PC-9 (cell line): ENCODE results near the gene NEURL3. TPM values are rescaled to one million over a fixed set of nuclear protein-coding genes. Genes with fewer than 3 reads are reported as not detected.

Experiments used
- BruUV-seq: library from RNA; stranded (reverse); fragments of 400-500 nt; replicated peaks from 2 replicates; lab custom pipeline; 2021; lab: Mats Ljungman, UMichigan
- CTCF ChIA-PET: fragments of 300-600 bp; sonication (Branson Sonifier 250); formaldehyde crosslinking; loops from one replicate; lab custom pipeline; 2022; ENCODE audit warnings: antibody characterized with exemption; lab: Charles Lee
- POLR2A ChIA-PET: fragments of 300-600 bp; sonication (Branson Sonifier 250); formaldehyde crosslinking; loops from one replicate; lab custom pipeline; 2022; ENCODE audit warnings: antibody characterized with exemption; ENCODE audit not compliant: unreplicated experiment; lab: Charles Lee
- DNase-seq, 2 experiments: peaks; one replicate each; pipeline versions ENCODE4 v3.0.0 to v3.0.0-alpha.2; 2015 to 2022; ENCODE audit warnings: mixed read lengths in 1 of 2
- H2AFZ ChIP-seq: fragments of 200-600 bp; sonication (generic); 2 replicates; pipeline ENCODE4 v1.8.1; 2017; ENCODE audit warnings: antibody characterized with exemption
- H3F3A ChIP-seq: fragments of 200-600 bp; sonication (generic); 2 replicates; pipeline ENCODE4 v1.8.1; 2017; ENCODE audit warnings: antibody characterized with exemption, mild to moderate bottlenecking, low read depth; ENCODE audit not compliant: insufficient read depth
- H3K27ac ChIP-seq: fragments of 200-600 bp; sonication (generic); 2 replicates; pipeline ENCODE4 v1.6.1; 2016; ENCODE audit warnings: mixed run types
- H3K27me3 ChIP-seq: fragments of 200-600 bp; sonication (generic); 2 replicates; pipeline ENCODE4 v1.6.1; 2016; ENCODE audit warnings: low read depth, mixed run types; ENCODE audit not compliant: insufficient read depth
- H3K36me3 ChIP-seq: fragments of 200-600 bp; sonication (generic); 2 replicates; pipeline ENCODE4 v1.6.1; 2016; ENCODE audit warnings: low read depth, mixed run types
- H3K4me1 ChIP-seq: fragments of 200-600 bp; sonication (generic); replicated peaks from 2 replicates; pipeline ENCODE4 v1.6.1; 2016; ENCODE audit warnings: mixed run types; ENCODE audit not compliant: insufficient read depth
- H3K4me2 ChIP-seq: fragments of 200-600 bp; sonication (generic); 2 replicates; pipeline ENCODE4 v1.6.1; 2017; ENCODE audit warnings: mixed run types
- H3K4me3 ChIP-seq: fragments of 200-600 bp; sonication (generic); 2 replicates; pipeline ENCODE4 v1.6.1; 2016; ENCODE audit warnings: mixed run types
- H3K79me2 ChIP-seq: fragments of 200-600 bp; sonication (generic); 2 replicates; pipeline ENCODE4 v1.6.1; 2017; ENCODE audit warnings: low read depth, mixed run types
- H3K9me2 ChIP-seq: fragments of 200-600 bp; sonication (generic); 2 replicates; pipeline ENCODE4 v1.8.1; 2017; ENCODE audit warnings: mild to moderate bottlenecking; ENCODE audit not compliant: insufficient read depth
- H3K9me3 ChIP-seq: fragments of 200-600 bp; sonication (generic); 2 replicates; pipeline ENCODE4 v1.8.1; 2016; ENCODE audit warnings: low read depth; ENCODE audit not compliant: insufficient read depth
- H4K20me1 ChIP-seq: fragments of 200-600 bp; sonication (generic); 2 replicates; pipeline ENCODE4 v1.8.1; 2017; ENCODE audit not compliant: insufficient read depth
- CTCF ChIP-seq: fragments of 200-600 bp; sonication (generic); conservative IDR thresholded peaks from 2 replicates; pipeline ENCODE4 v1.6.1; 2017; ENCODE audit warnings: mixed run types, antibody characterized with exemption, mild to moderate bottlenecking, moderate library complexity
- EZH2 ChIP-seq: fragments of 200-600 bp; sonication (generic); IDR thresholded peaks from 2 replicates; pipeline ENCODE4 v1.8.0; 2017; ENCODE audit warnings: antibody characterized with exemption, low read depth
- intact Hi-C: fragments of 100-400 bp; cut with micrococcal nuclease; formaldehyde crosslinking; loops from one replicate; pipeline ENCODE4 v1.10.0; 2022; ENCODE audit not compliant: unreplicated experiment
- total RNA-seq: library from RNA; stranded (reverse); gene quantifications from 2 replicates; pipeline ENCODE4 v1.2.3, GENCODE V29; 2021

Gene NEURL3
- total RNA-seq, 1 experiment from 2014 or later = 0.48 TPM

GRCh38 chr2:96536445-96537065 lies 31.4 kb upstream of the NEURL3 start, which contains the start of gene ARID5A:
Gene ARID5A (plus strand): TSS chr2:96536752. CDS start chr2:96536827, 75 bp downstream.
- H3F3A ChIP-seq = peaks cover 37% of the 10 kb centered on the region
- H3K4me3 ChIP-seq = peak within 1 kb of the TSS; percentile 70
- H3K9me2 ChIP-seq = no peaks in the 10 kb centered on the region
- CTCF ChIA-PET = interaction anchor here (0.7 kb wide), 1 partner anchor 75 kb away, joined by 5 read pairs; no protein-coding TSS in a partner anchor
- no peaks in the 10 kb centered on the region for H3K36me3 ChIP-seq
- peak; percentile 84 to 88 for DNase-seq
- no peaks in the 10 kb centered on the region for H3K9me3 ChIP-seq
- H3K79me2 ChIP-seq = no peaks in the 10 kb centered on the region; the same call in 1 of the 2 replicates
- H3K27me3 ChIP-seq = no peaks in the 10 kb centered on the region
- BruUV-seq = no TSS peak
- peak within 1 kb of the TSS; percentile 80 for H2AFZ ChIP-seq
- H3K27ac ChIP-seq = no peak within 1 kb of the TSS
- TF ChIP-seq CTCF (peak; percentile 85), EZH2 (no peak)
- peaks cover 4% of the 10 kb centered on the region; the same call in 1 of the 2 replicates for H4K20me1 ChIP-seq
- intact Hi-C loops = no loop called here
- POLR2A ChIA-PET = no interaction called here
- H3K4me2 ChIP-seq = peak within 1 kb of the TSS; percentile 91
- H3K4me1 ChIP-seq = peaks cover 50% of the 10 kb centered on the region

GRCh38 chr2:96535331-96535730 lies 30.2 kb upstream of the NEURL3 start:
- peaks cover 48% of the 10 kb centered on the region for H3K4me1 ChIP-seq
- intact Hi-C loops = no loop called here

GRCh38 chr2:96534701-96535181 lies 29.6 kb upstream of the NEURL3 start:
- H3F3A ChIP-seq = peaks cover 34% of the 10 kb centered on the region
- no peaks in the 10 kb centered on the region; the same call in 1 of the 2 replicates for H3K79me2 ChIP-seq
- H3K9me2 ChIP-seq = no peaks in the 10 kb centered on the region
- POLR2A ChIA-PET = no interaction called here
- H3K4me3 ChIP-seq = no peak overlapping the region
- peak overlapping the region; percentile 59; the same call in 1 of the 2 replicates for H3K27ac ChIP-seq
- peaks cover 42% of the 10 kb centered on the region for H3K4me1 ChIP-seq
- peak overlapping the region; percentile 86 for H3K4me2 ChIP-seq
- intact Hi-C loops = loop anchor here (5.0 kb wide), 2 partner anchors 227 to 283 kb away; partner anchors contain the start of genes CNNM3 and SNRNP200
- TF ChIP-seq EZH2 (no peak), CTCF (no peak)
- no peaks in the 10 kb centered on the region for H3K9me3 ChIP-seq
- CTCF ChIA-PET = interaction anchor here (0.6 kb wide), 1 partner anchor 267 kb away, joined by 3 read pairs; no protein-coding TSS in a partner anchor
- peaks cover 2% of the 10 kb centered on the region; the same call in 1 of the 2 replicates for H4K20me1 ChIP-seq
- H3K36me3 ChIP-seq = no peaks in the 10 kb centered on the region
- no TSS peak for BruUV-seq
- no peak overlapping the region for H2AFZ ChIP-seq
- peak in 1 of 2 experiments; percentile 74 for DNase-seq
- no peaks in the 10 kb centered on the region for H3K27me3 ChIP-seq

More at GRCh38 chr2:96535331-96535730, 30.2 kb upstream of the NEURL3 start:
- Histone ChIP-seq H3K27me3 (no peaks in the 10 kb centered on the region), H3K4me2 (no peak overlapping the region), H3K9me2 (no peaks in the 10 kb centered on the region), H3K79me2 (no peaks in the 10 kb centered on the region; the same call in 1 of the 2 replicates), H2AFZ (no peak overlapping the region), H3F3A (peaks cover 37% of the 10 kb centered on the region), H4K20me1 (peaks cover 4% of the 10 kb centered on the region; the same call in 1 of the 2 replicates), H3K4me3 (no peak overlapping the region), H3K36me3 (no peaks in the 10 kb centered on the region), H3K27ac (no peak overlapping the region), H3K9me3 (no peaks in the 10 kb centered on the region)
- DNase-seq = no peak
- no TSS peak for BruUV-seq
- ChIA-PET CTCF (no interaction called here), POLR2A (no interaction called here)
- TF ChIP-seq EZH2 (no peak), CTCF (no peak)
